Activated CD4-positive, alpha-beta T cell treated with anti-CD3 and anti-CD28 coated beads for 36 hours (primary cell): ENCODE results near the gene CD36. TPM values are rescaled to one million over a fixed set of nuclear protein-coding genes. Genes with fewer than 3 reads are reported as not detected.

ENCODE experiments used
- ATAC-seq: fragments of 200-7000 bp; cut with Tn5 transposase; one replicate; pipeline ENCODE4 v1.10.0; 2021; ENCODE audit warnings: mild to moderate bottlenecking, moderate library complexity
- CTCF ChIA-PET: fragments of 350-600 bp; sonication (Branson Sonifier 250); formaldehyde crosslinking; loops from one replicate; lab custom pipeline; 2021; ENCODE audit warnings: antibody characterized with exemption; lab: Charles Lee
- POLR2A ChIA-PET: fragments of 350-600 bp; sonication (Branson Sonifier 250); formaldehyde crosslinking; loops from one replicate; lab custom pipeline; 2021; ENCODE audit warnings: antibody characterized with exemption, inconsistent platforms; lab: Charles Lee
- DNase-seq: peaks from one replicate; pipeline ENCODE4 v3.0.0-alpha.2; 2020
- H3K27ac Mint-ChIP-seq: one replicate; pipeline ENCODE4 v1.8.0; 2021; ENCODE audit warnings: mixed read lengths
- H3K27me3 Mint-ChIP-seq: one replicate; pipeline ENCODE4 v1.8.0; 2021; ENCODE audit warnings: mixed read lengths
- H3K36me3 Mint-ChIP-seq: one replicate; pipeline ENCODE4 v1.8.0; 2021; ENCODE audit warnings: low read depth, mixed read lengths
- H3K4me1 Mint-ChIP-seq: one replicate; pipeline ENCODE4 v1.8.0; 2021; ENCODE audit warnings: mixed read lengths
- H3K4me3 Mint-ChIP-seq: one replicate; pipeline ENCODE4 v1.8.0; 2021; ENCODE audit warnings: mild to moderate bottlenecking, moderate library complexity, mixed read lengths
- H3K9me3 Mint-ChIP-seq: one replicate; pipeline ENCODE4 v1.8.0; 2021; ENCODE audit warnings: low read depth, mixed read lengths
- intact Hi-C, 2 experiments: fragments of 100-400 bp; cut with DNase I in 1 of 2; cut with micrococcal nuclease in 1 of 2; formaldehyde crosslinking; loops; one replicate each; pipeline versions ENCODE4 v1.14.2 to v1.15.1; 2022 to 2024; cut with DNase I, micrococcal nuclease
- total RNA-seq, 2 experiments: library from RNA; stranded (reverse); gene quantifications; one replicate each; pipeline ENCODE4 v1.2.3, GENCODE V29; 2021

The CD36 gene
- total RNA-seq: not detected

GRCh38 chr7:80637911-80638765, at the start of gene CD36:
Gene CD36 (plus strand): TSS chr7:80638642. CDS start chr7:80646741, 8,099 bp downstream.
- no peaks in the 10 kb centered on the region for H3K9me3 Mint-ChIP-seq
- POLR2A ChIA-PET: no interaction called here
- H3K4me1 Mint-ChIP-seq: no peaks in the 10 kb centered on the region
- H3K27ac Mint-ChIP-seq: no peak within 1 kb of the TSS
- H3K27me3 Mint-ChIP-seq: no peaks in the 10 kb centered on the region
- DNase-seq (no peak), ATAC-seq (no peak)
- no peak within 1 kb of the TSS for H3K4me3 Mint-ChIP-seq
- CTCF ChIA-PET: no interaction called here
- intact Hi-C loops: no loop called here
- H3K36me3 Mint-ChIP-seq: no peaks in the 10 kb centered on the region

GRCh38 chr7:80589631-80590030, 48.8 kb upstream of the CD36 start:
- no peaks in the 10 kb centered on the region for H3K36me3 Mint-ChIP-seq
- H3K9me3 Mint-ChIP-seq: no peaks in the 10 kb centered on the region
- ATAC-seq (no peak), DNase-seq (no peak)
- H3K27me3 Mint-ChIP-seq: no peaks in the 10 kb centered on the region
- CTCF ChIA-PET: no interaction called here
- H3K4me1 Mint-ChIP-seq: no peaks in the 10 kb centered on the region
- H3K4me3 Mint-ChIP-seq: no peak overlapping the region
- POLR2A ChIA-PET: interaction anchor here (0.6 kb wide), 1 partner anchor 148 kb away, joined by 3 read pairs; no protein-coding TSS in a partner anchor
- no peak overlapping the region for H3K27ac Mint-ChIP-seq
- intact Hi-C loops: no loop called here

- Mint-ChIP-seq H3K36me3 (no peaks in the 10 kb centered on the region), H3K4me3 (no peak overlapping the region), H3K27me3 (no peaks in the 10 kb centered on the region), H3K4me1 (no peaks in the 10 kb centered on the region), H3K9me3 (no peaks in the 10 kb centered on the region), H3K27ac (no peak overlapping the region)
- intact Hi-C loops: no loop called here
- ChIA-PET POLR2A (no interaction called here), CTCF (no interaction called here)
- DNase-seq (no peak), ATAC-seq (no peak)
Observed at GRCh38 chr7:80591654-80592053, 46.8 kb upstream of the CD36 start.

GRCh38 chr7:80593869-80594586, 44.4 kb upstream of the CD36 start:
- ChIA-PET POLR2A (no interaction called here), CTCF (interaction anchor here (0.7 kb wide), 1 partner anchor 81 kb away, joined by 4 read pairs; no protein-coding TSS in a partner anchor)
- intact Hi-C loops: no loop called here
- Mint-ChIP-seq H3K4me3 (no peak overlapping the region), H3K4me1 (no peaks in the 10 kb centered on the region), H3K36me3 (no peaks in the 10 kb centered on the region), H3K9me3 (no peaks in the 10 kb centered on the region), H3K27me3 (no peaks in the 10 kb centered on the region), H3K27ac (no peak overlapping the region)
- DNase-seq: no peak
- no peak for ATAC-seq

- ChIA-PET CTCF (no interaction called here), POLR2A (no interaction called here)
- DNase-seq: no peak
- ATAC-seq: no peak
- intact Hi-C loops: no loop called here
- no peaks in the 10 kb centered on the region for H3K27me3 Mint-ChIP-seq
- no peaks in the 10 kb centered on the region for H3K36me3 Mint-ChIP-seq
- no peaks in the 10 kb centered on the region for H3K9me3 Mint-ChIP-seq
- no peak overlapping the region for H3K4me3 Mint-ChIP-seq
- H3K4me1 Mint-ChIP-seq: no peaks in the 10 kb centered on the region
- no peak overlapping the region for H3K27ac Mint-ChIP-seq
Observed at GRCh38 chr7:80596933-80597517, 41.4 kb upstream of the CD36 start.

GRCh38 chr7:80597875-80598274, 40.6 kb upstream of the CD36 start:
- no peaks in the 10 kb centered on the region for H3K4me1 Mint-ChIP-seq
- no peaks in the 10 kb centered on the region for H3K9me3 Mint-ChIP-seq
- H3K27ac Mint-ChIP-seq: no peak overlapping the region
- ChIA-PET CTCF (interaction anchor here (0.6 to 1.4 kb wide), 2 partner anchors 14 to 446 kb away, joined by 3 read pairs; no protein-coding TSS in a partner anchor), POLR2A (no interaction called here)
- no peak overlapping the region for H3K4me3 Mint-ChIP-seq
- DNase-seq (no peak), ATAC-seq (no peak)
- H3K36me3 Mint-ChIP-seq: no peaks in the 10 kb centered on the region
- intact Hi-C loops: no loop called here
- H3K27me3 Mint-ChIP-seq: no peaks in the 10 kb centered on the region

- Mint-ChIP-seq H3K4me1 (no peaks in the 10 kb centered on the region), H3K27me3 (no peaks in the 10 kb centered on the region), H3K4me3 (no peak overlapping the region), H3K36me3 (no peaks in the 10 kb centered on the region), H3K27ac (no peak overlapping the region), H3K9me3 (no peaks in the 10 kb centered on the region)
- ATAC-seq: no peak
- DNase-seq: no peak
- POLR2A ChIA-PET: no interaction called here
- intact Hi-C loops: no loop called here
- CTCF ChIA-PET: no interaction called here
Observed at GRCh38 chr7:80600046-80600445, 38.4 kb upstream of the CD36 start.

- ChIA-PET POLR2A (no interaction called here), CTCF (no interaction called here)
- no peak for DNase-seq
- Mint-ChIP-seq H3K27ac (no peak overlapping the region), H3K4me3 (no peak overlapping the region), H3K4me1 (no peaks in the 10 kb centered on the region), H3K36me3 (no peaks in the 10 kb centered on the region), H3K27me3 (no peaks in the 10 kb centered on the region), H3K9me3 (no peaks in the 10 kb centered on the region)
- intact Hi-C loops: no loop called here
- no peak for ATAC-seq
Observed at GRCh38 chr7:80601999-80602398, 36.4 kb upstream of the CD36 start.

- ATAC-seq: no peak
- Mint-ChIP-seq H3K27me3 (no peaks in the 10 kb centered on the region), H3K27ac (no peak overlapping the region), H3K36me3 (no peaks in the 10 kb centered on the region), H3K4me3 (no peak overlapping the region), H3K9me3 (no peaks in the 10 kb centered on the region), H3K4me1 (no peaks in the 10 kb centered on the region)
- no peak for DNase-seq
- intact Hi-C loops: no loop called here
- CTCF ChIA-PET: no interaction called here
- POLR2A ChIA-PET: no interaction called here
Observed at GRCh38 chr7:80603940-80604339, 34.5 kb upstream of the CD36 start.

GRCh38 chr7:80604436-80604835, 34.0 kb upstream of the CD36 start:
- H3K9me3 Mint-ChIP-seq: no peaks in the 10 kb centered on the region
- no peaks in the 10 kb centered on the region for H3K36me3 Mint-ChIP-seq
- ChIA-PET CTCF (no interaction called here), POLR2A (no interaction called here)
- DNase-seq (no peak), ATAC-seq (no peak)
- H3K4me3 Mint-ChIP-seq: no peak overlapping the region
- H3K4me1 Mint-ChIP-seq: no peaks in the 10 kb centered on the region
- H3K27ac Mint-ChIP-seq: no peak overlapping the region
- intact Hi-C loops: no loop called here
- no peaks in the 10 kb centered on the region for H3K27me3 Mint-ChIP-seq

- POLR2A ChIA-PET: interaction anchor here (0.8 kb wide), 1 partner anchor 739 kb away, joined by 5 read pairs; no protein-coding TSS in a partner anchor
- Mint-ChIP-seq H3K9me3 (no peaks in the 10 kb centered on the region), H3K4me3 (no peak overlapping the region), H3K27ac (no peak overlapping the region), H3K4me1 (no peaks in the 10 kb centered on the region), H3K36me3 (no peaks in the 10 kb centered on the region), H3K27me3 (no peaks in the 10 kb centered on the region)
- DNase-seq: no peak
- CTCF ChIA-PET: no interaction called here
- ATAC-seq: no peak
- intact Hi-C loops: no loop called here
Observed at GRCh38 chr7:80607136-80607535, 31.3 kb upstream of the CD36 start.
